HL-60 (cell line): Measurements from ENCODE around the gene THAP3.
"Not testable (repeated sequence)": the region's sequence is repeated elsewhere in the genome, so short reads cannot be mapped to it uniquely, and the experiment has no call there.

Experiments used
- DNase-seq, 2 experiments: peaks; one replicate each; pipeline ENCODE4 v3.0.0-alpha.2; 2010 to 2020; ENCODE audit warnings: low read depth in 1 of 2, low spot score in 1 of 2
- H3K27ac ChIP-seq: fragments of 250-450 bp; sonication (Bioruptor Pico); replicated peaks from 2 replicates; pipeline ENCODE4 v1.5.1; 2020; ENCODE audit warnings: mild to moderate bottlenecking, moderate library complexity
- H3K27me3 ChIP-seq: fragments of 250-450 bp; sonication (Bioruptor Pico); 2 replicates; pipeline ENCODE4 v1.5.1; 2021; ENCODE audit warnings: mild to moderate bottlenecking, moderate library complexity; ENCODE audit not compliant: insufficient read depth, poor library complexity, severe bottlenecking
- H3K4me3 ChIP-seq: replicated peaks from 2 replicates; pipeline ENCODE4 v1.5.1; 2011; ENCODE audit warnings: mild to moderate bottlenecking, control low read depth, low read length; ENCODE audit not compliant: insufficient read depth
- GABPA ChIP-seq: IDR thresholded peaks from 2 replicates; pipeline ENCODE4 v1.6.1; 2012; ENCODE audit warnings: low read depth
- POLR2AphosphoS5 ChIP-seq: IDR thresholded peaks from 2 replicates; pipeline ENCODE4 v1.6.1; 2012; ENCODE audit warnings: low read depth
- REST ChIP-seq: IDR thresholded peaks from 2 replicates; pipeline ENCODE4 v1.6.1; 2012; ENCODE audit warnings: low read depth; ENCODE audit not compliant: insufficient replicate concordance
- SPI1 ChIP-seq: IDR thresholded peaks from 2 replicates; pipeline ENCODE4 v1.6.1; 2012; ENCODE audit warnings: low read depth, mild to moderate bottlenecking, borderline replicate concordance
- TF ChIP-seq, protein P1 (sequence below): IDR thresholded peaks from one replicate; pipeline ENCODE4 v1.5.1; 2011; ENCODE audit warnings: low read length, control low read depth, inconsistent platforms; ENCODE audit not compliant: insufficient read depth

The THAP3 gene

GRCh38 chr1:6596351-6596750 lies 28.3 kb upstream of the THAP3 start:
- Histone ChIP-seq H3K27ac (no peak overlapping the region), H3K4me3 (no peak overlapping the region), H3K27me3 (no peaks in the 10 kb centered on the region)
- TF ChIP-seq REST = no peak
- TF ChIP-seq POLR2AphosphoS5 = no peak
- TF ChIP-seq, protein P1, sequence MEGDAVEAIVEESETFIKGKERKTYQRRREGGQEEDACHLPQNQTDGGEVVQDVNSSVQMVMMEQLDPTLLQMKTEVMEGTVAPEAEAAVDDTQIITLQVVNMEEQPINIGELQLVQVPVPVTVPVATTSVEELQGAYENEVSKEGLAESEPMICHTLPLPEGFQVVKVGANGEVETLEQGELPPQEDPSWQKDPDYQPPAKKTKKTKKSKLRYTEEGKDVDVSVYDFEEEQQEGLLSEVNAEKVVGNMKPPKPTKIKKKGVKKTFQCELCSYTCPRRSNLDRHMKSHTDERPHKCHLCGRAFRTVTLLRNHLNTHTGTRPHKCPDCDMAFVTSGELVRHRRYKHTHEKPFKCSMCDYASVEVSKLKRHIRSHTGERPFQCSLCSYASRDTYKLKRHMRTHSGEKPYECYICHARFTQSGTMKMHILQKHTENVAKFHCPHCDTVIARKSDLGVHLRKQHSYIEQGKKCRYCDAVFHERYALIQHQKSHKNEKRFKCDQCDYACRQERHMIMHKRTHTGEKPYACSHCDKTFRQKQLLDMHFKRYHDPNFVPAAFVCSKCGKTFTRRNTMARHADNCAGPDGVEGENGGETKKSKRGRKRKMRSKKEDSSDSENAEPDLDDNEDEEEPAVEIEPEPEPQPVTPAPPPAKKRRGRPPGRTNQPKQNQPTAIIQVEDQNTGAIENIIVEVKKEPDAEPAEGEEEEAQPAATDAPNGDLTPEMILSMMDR = no peak
- no peak for TF ChIP-seq SPI1
- no peak for DNase-seq

GRCh38 chr1:6596886-6597776 lies 27.5 kb upstream of the THAP3 start:
- TF ChIP-seq SPI1 = no peak
- TF ChIP-seq, protein P1 = no peak
- H3K27me3 ChIP-seq = no peaks in the 10 kb centered on the region

GRCh38 chr1:6597777-6598131 lies 26.9 kb upstream of the THAP3 start:
- DNase-seq = no peak
- no peak for TF ChIP-seq SPI1
- Histone ChIP-seq H3K27ac (no peak overlapping the region), H3K27me3 (no peaks in the 10 kb centered on the region), H3K4me3 (no peak overlapping the region)

More at GRCh38 chr1:6596886-6597776, 27.5 kb upstream of the THAP3 start:
- Histone ChIP-seq H3K27ac (no peak overlapping the region), H3K4me3 (no peak overlapping the region)
- DNase-seq = no peak

- DNase-seq = peak in 1 of 2 experiments; percentile 92
- TF ChIP-seq REST (peak; percentile 39), GABPA (no peak), SPI1 (peak; percentile 85)
- Histone ChIP-seq H3K4me3 (peak overlapping the region; percentile 93), H3K27me3 (no peaks in the 10 kb centered on the region), H3K27ac (peak overlapping the region; percentile 81)
Measured at GRCh38 chr1:6599141-6599975, 25.3 kb upstream of the THAP3 start.

- Histone ChIP-seq H3K27ac (peak overlapping the region; percentile 81), H3K4me3 (peak overlapping the region; percentile 93)
- not testable (repeated sequence) for DNase-seq, H3K27me3 ChIP-seq
Measured at GRCh38 chr1:6599991-6600390, 24.7 kb upstream of the THAP3 start.
